CD4-positive, CD25-positive, alpha-beta regulatory T cell (primary cell): ENCODE results near the gene CDC73. TPM values are rescaled to one million over a fixed set of nuclear protein-coding genes. Genes with fewer than 3 reads are reported as not detected.

ENCODE experiments used
- ATAC-seq, 2 donors: fragments of 150-1000 bp; cut with Tn5 transposase; one replicate each; pipeline ENCODE4 v1.10.0; 2021; ENCODE audit warnings: low read depth in 2 of 2, moderate number of reproducible peaks in 2 of 2, moderate library complexity in 1 of 2
- DNase-seq, 3 donors: peaks; one replicate each; pipeline versions ENCODE4 v3.0.0 to v3.0.0-alpha.2; 2012 to 2022; ENCODE audit warnings: mixed read lengths in 1 of 3
- H3K27ac ChIP-seq: one replicate; pipeline ENCODE4 v1.7.0; 2013; ENCODE audit warnings: mild to moderate bottlenecking, low read length; ENCODE audit not compliant: insufficient read depth, poor library complexity, severe bottlenecking
- H3K27me3 ChIP-seq: one replicate; pipeline ENCODE4 v1.7.0; 2013; ENCODE audit warnings: low read length; ENCODE audit not compliant: control insufficient read depth, insufficient read depth
- H3K36me3 ChIP-seq: one replicate; pipeline ENCODE4 v1.7.0; 2013; ENCODE audit warnings: mild to moderate bottlenecking, low read length, moderate library complexity; ENCODE audit not compliant: control insufficient read depth, insufficient read depth
- H3K4me1 ChIP-seq: 2 replicates; pipeline ENCODE4 v1.7.0; 2013; ENCODE audit warnings: mild to moderate bottlenecking, low read length; ENCODE audit not compliant: insufficient read depth, control insufficient read depth, poor library complexity, severe bottlenecking
- H3K4me3 ChIP-seq: one replicate; pipeline ENCODE4 v1.7.0; 2013; ENCODE audit warnings: low read depth, mild to moderate bottlenecking, low read length, moderate library complexity
- H3K9me3 ChIP-seq, 2 experiments: 1 replicate in 1 of 2; 2 replicates in 1 of 2; pipeline ENCODE4 v1.7.0; 2013; ENCODE audit warnings: low read length in 2 of 2, mild to moderate bottlenecking in 1 of 2, moderate library complexity in 1 of 2; ENCODE audit not compliant: control insufficient read depth in 2 of 2
- H3K27ac Mint-ChIP-seq, 3 donors: one replicate each; pipeline ENCODE4 v1.8.0; 2020 to 2022; ENCODE audit warnings: mild to moderate bottlenecking in 3 of 3, mixed read lengths in 3 of 3, moderate library complexity in 2 of 3
- H3K27me3 Mint-ChIP-seq: one replicate; pipeline ENCODE4 v1.8.0; 2022; ENCODE audit warnings: mild to moderate bottlenecking, mixed read lengths
- H3K36me3 Mint-ChIP-seq: one replicate; pipeline ENCODE4 v1.8.0; 2020; ENCODE audit warnings: mixed read lengths
- H3K4me1 Mint-ChIP-seq, 4 donors: one replicate each; pipeline ENCODE4 v1.8.0; 2020 to 2022; ENCODE audit warnings: mixed read lengths in 4 of 4, mild to moderate bottlenecking in 1 of 4
- H3K4me3 Mint-ChIP-seq, 4 donors: one replicate each; pipeline ENCODE4 v1.8.0; 2020 to 2022; ENCODE audit warnings: mild to moderate bottlenecking in 4 of 4, mixed read lengths in 4 of 4, moderate library complexity in 3 of 4
- H3K9me3 Mint-ChIP-seq, 7 donors: one replicate each; pipeline ENCODE4 v1.8.0; 2020 to 2022; ENCODE audit warnings: mixed read lengths in 7 of 7, mild to moderate bottlenecking in 3 of 7, moderate library complexity in 2 of 7
- polyA plus RNA-seq, 4 donors: library from polyadenylated mRNA; unstranded; fragments of 300-500 nt; fragmentation: Illumina TruSeq; gene quantifications; one replicate each; pipeline ENCODE4 v1.2.3, GENCODE V29; 2021
- total RNA-seq: library from RNA; stranded (reverse); gene quantifications from one replicate; pipeline ENCODE4 v1.2.3, GENCODE V29; 2022

Gene CDC73
- total and polyA plus RNA-seq, 5 donors from 2014 or later = 59.3 to 81.0 (median 64.0) TPM

GRCh38 chr1:193090865-193091264 lies 31.0 kb upstream of the CDC73 start:
- H3K4me3 Mint-ChIP-seq = no peak overlapping the region
- Histone ChIP-seq H3K4me3 (no peak overlapping the region), H3K9me3 (no peaks in the 10 kb centered on the region), H3K27me3 (no peaks in the 10 kb centered on the region), H3K36me3 (peaks cover 28% of the 10 kb centered on the region), H3K4me1 (no peaks in the 10 kb centered on the region), H3K27ac (no peak overlapping the region)
- no peaks in the 10 kb centered on the region for H3K9me3 Mint-ChIP-seq
- DNase-seq (no peak), ATAC-seq (no peak)
- no peak overlapping the region for H3K27ac Mint-ChIP-seq
- peaks cover 10% of the 10 kb centered on the region for H3K36me3 Mint-ChIP-seq
- H3K4me1 Mint-ChIP-seq = peaks cover 0 to 2% (median 0%) of the 10 kb centered on the region in 4 donors
- H3K27me3 Mint-ChIP-seq = no peaks in the 10 kb centered on the region

- no peak for DNase-seq
- H3K4me1 ChIP-seq = no peaks in the 10 kb centered on the region
- H3K9me3 ChIP-seq = no peaks in the 10 kb centered on the region
- Mint-ChIP-seq H3K4me1 (peaks cover 0 to 5% (median 5%) of the 10 kb centered on the region in 4 donors), H3K36me3 (peaks cover 30% of the 10 kb centered on the region), H3K4me3 (no peak overlapping the region), H3K27ac (peak overlapping the region in 1 of 3 donors; percentile 79), H3K9me3 (no peaks in the 10 kb centered on the region), H3K27me3 (no peaks in the 10 kb centered on the region)
- peaks cover 41% of the 10 kb centered on the region for H3K36me3 ChIP-seq
- no peak for ATAC-seq
- no peak overlapping the region for H3K27ac ChIP-seq
- H3K4me3 ChIP-seq = no peak overlapping the region
- no peaks in the 10 kb centered on the region for H3K27me3 ChIP-seq
Measured at GRCh38 chr1:193094112-193094511, 27.7 kb upstream of the CDC73 start.

DNA sequence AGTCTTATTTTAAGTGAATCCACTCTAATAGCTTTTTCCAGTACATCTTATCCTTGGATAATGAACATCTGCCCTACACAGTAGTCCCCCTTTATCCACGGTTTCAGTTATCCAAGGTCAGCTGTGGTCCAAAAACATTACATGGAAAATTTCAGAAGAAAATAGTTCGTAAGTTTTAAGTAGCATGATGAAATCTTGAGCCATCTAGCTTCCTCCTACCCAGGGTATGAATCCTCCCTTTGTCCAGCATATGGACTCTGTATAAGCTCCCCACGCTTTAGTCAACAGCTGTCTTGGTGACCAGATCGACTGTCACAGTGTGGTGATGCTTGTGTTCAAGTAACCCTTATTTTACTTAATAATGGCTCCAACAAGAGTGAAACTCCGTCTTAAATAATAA lies 19.2 kb upstream of the CDC73 start:
- no peak for ATAC-seq
- Mint-ChIP-seq H3K27ac (no peak overlapping the region), H3K9me3 (peaks cover 0 to 1% (median 0%) of the 10 kb centered on the region in 7 donors), H3K4me1 (peaks cover 0 to 35% (median 27%) of the 10 kb centered on the region in 4 donors), H3K27me3 (no peaks in the 10 kb centered on the region), H3K4me3 (peak overlapping the region in 2 of 4 donors; percentile 96 to 98), H3K36me3 (peaks cover 10% of the 10 kb centered on the region)
- Histone ChIP-seq H3K4me3 (no peak overlapping the region), H3K36me3 (peaks cover 23% of the 10 kb centered on the region), H3K27me3 (no peaks in the 10 kb centered on the region), H3K9me3 (no peaks in the 10 kb centered on the region), H3K27ac (no peak overlapping the region), H3K4me1 (peaks cover 22% of the 10 kb centered on the region)
- no peak for DNase-seq

DNA sequence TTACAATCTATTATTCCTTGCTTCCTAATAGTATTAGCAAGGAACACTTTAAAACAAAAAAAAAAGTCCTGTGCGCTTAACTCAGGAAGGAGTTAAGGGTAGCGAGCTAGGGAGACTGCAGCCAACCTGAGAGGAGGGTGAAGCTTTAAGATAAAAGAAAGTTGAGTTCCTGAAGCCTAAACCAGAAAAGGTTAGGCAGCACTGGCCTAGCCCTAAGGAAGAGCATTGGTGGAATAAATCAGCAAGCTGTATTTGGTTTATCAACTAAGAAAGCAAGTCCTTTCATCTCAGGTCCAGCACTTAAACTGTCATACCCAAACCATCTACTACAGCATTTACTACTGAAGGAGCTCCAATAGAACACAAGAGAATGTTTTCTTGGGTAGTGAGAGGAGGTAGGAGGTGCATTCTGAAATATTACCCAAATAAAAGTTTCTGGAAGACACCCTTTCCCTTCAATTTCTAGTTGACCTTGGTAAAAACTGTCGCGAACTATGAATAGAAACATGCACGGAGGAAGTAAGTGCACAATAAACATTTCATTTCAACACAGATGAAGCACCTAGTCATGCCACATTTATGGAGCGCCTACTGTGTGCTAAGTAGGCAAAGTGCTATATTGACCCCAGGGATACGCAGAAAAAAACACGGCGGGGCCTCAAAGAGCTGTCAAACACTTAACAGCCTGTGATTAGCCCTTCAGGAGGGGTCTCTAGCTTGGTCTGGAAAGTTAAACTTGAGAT lies 17.9 kb upstream of the CDC73 start:
- DNase-seq (no peak), ATAC-seq (no peak)
- peaks cover 0 to 30% (median 25%) of the 10 kb centered on the region in 4 donors for H3K4me1 Mint-ChIP-seq
- H3K27me3 Mint-ChIP-seq = peaks cover 8% of the 10 kb centered on the region
- H3K9me3 ChIP-seq = no peaks in the 10 kb centered on the region
- H3K36me3 ChIP-seq = peaks cover 14% of the 10 kb centered on the region
- H3K27ac ChIP-seq = no peak overlapping the region
- H3K27me3 ChIP-seq = no peaks in the 10 kb centered on the region
- peak overlapping the region; percentile 53 to 92 (median 89) for H3K27ac Mint-ChIP-seq
- peaks cover 22% of the 10 kb centered on the region for H3K4me1 ChIP-seq
- peaks cover 6% of the 10 kb centered on the region for H3K36me3 Mint-ChIP-seq
- peak overlapping the region; percentile 94 to 98 (median 96) for H3K4me3 Mint-ChIP-seq
- H3K9me3 Mint-ChIP-seq = peaks cover 0 to 1% (median 0%) of the 10 kb centered on the region in 7 donors
- H3K4me3 ChIP-seq = peak overlapping the region; percentile 90

DNA sequence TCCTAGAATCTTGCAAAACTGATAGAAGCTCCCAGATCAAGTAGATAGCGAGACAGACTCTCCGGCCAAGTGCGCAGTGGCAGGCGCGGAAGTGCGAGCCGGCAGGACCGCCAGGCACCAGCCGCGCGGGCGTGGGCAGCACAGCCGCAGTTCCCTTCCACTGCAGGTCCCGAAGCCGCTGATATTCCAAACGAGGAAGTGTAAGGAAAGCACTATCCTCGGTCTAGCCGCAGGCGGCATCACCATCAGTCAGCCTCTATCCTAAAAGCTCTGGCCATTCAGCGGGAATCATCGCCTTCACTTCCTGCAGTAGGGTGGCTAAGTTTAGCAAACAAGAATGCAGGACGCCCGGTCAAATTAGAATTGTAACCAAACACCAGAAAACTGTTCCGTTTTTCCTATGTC lies 17.3 kb upstream of the CDC73 start:
- H3K27ac Mint-ChIP-seq = peak overlapping the region; percentile 87 to 92 (median 89)
- H3K9me3 Mint-ChIP-seq = peaks cover 0 to 1% (median 0%) of the 10 kb centered on the region in 7 donors
- Histone ChIP-seq H3K36me3 (peaks cover 8% of the 10 kb centered on the region), H3K9me3 (no peaks in the 10 kb centered on the region), H3K4me3 (peak overlapping the region; percentile 90), H3K27me3 (no peaks in the 10 kb centered on the region), H3K27ac (peak overlapping the region; percentile 45), H3K4me1 (peaks cover 22% of the 10 kb centered on the region)
- peaks cover 0 to 30% (median 25%) of the 10 kb centered on the region in 4 donors for H3K4me1 Mint-ChIP-seq
- ATAC-seq = peak; percentile 8 to 10
- peaks cover 6% of the 10 kb centered on the region for H3K36me3 Mint-ChIP-seq
- DNase-seq = no peak
- H3K27me3 Mint-ChIP-seq = peaks cover 13% of the 10 kb centered on the region
- H3K4me3 Mint-ChIP-seq = peak overlapping the region; percentile 94 to 98 (median 96)

GRCh38 chr1:193104907-193105820 lies 16.7 kb upstream of the CDC73 start, which contains the start of gene GLRX2:
Gene GLRX2, minus strand, starts transcription at chr1:193105414. Its CDS starts 32 bp downstream, at chr1:193105382.
- H3K27ac Mint-ChIP-seq = peak within 1 kb of the TSS; percentile 87 to 92 (median 89)
- peak; percentile 51 to 75 (median 55) for DNase-seq

GRCh38 chr1:193105821-193106177 lies 16.0 kb upstream of the CDC73 start:
- peak overlapping the region; percentile 68 to 92 (median 84) for H3K27ac Mint-ChIP-seq

More at GRCh38 chr1:193104907-193105820, 16.7 kb upstream of the CDC73 start, which contains the start of gene GLRX2:
- Histone ChIP-seq H3K36me3 (peaks cover 2% of the 10 kb centered on the region), H3K4me3 (peak within 1 kb of the TSS; percentile 90), H3K27ac (peak within 1 kb of the TSS; percentile 45), H3K9me3 (no peaks in the 10 kb centered on the region), H3K4me1 (peaks cover 22% of the 10 kb centered on the region), H3K27me3 (no peaks in the 10 kb centered on the region)
- Mint-ChIP-seq H3K27me3 (peaks cover 13% of the 10 kb centered on the region), H3K4me3 (peak within 1 kb of the TSS; percentile 94 to 98 (median 96)), H3K4me1 (peaks cover 0 to 30% (median 25%) of the 10 kb centered on the region in 4 donors), H3K36me3 (peaks cover 6% of the 10 kb centered on the region), H3K9me3 (peaks cover 0 to 1% (median 0%) of the 10 kb centered on the region in 7 donors)
- ATAC-seq = peak; percentile 89 to 93

More at GRCh38 chr1:193105821-193106177, 16.0 kb upstream of the CDC73 start:
- Histone ChIP-seq H3K27ac (no peak overlapping the region), H3K36me3 (no peaks in the 10 kb centered on the region), H3K4me1 (peaks cover 22% of the 10 kb centered on the region), H3K9me3 (no peaks in the 10 kb centered on the region), H3K4me3 (peak overlapping the region; percentile 76), H3K27me3 (no peaks in the 10 kb centered on the region)
- ATAC-seq = no peak
- no peak for DNase-seq
- Mint-ChIP-seq H3K4me1 (peaks cover 0 to 30% (median 25%) of the 10 kb centered on the region in 4 donors), H3K36me3 (no peaks in the 10 kb centered on the region), H3K27me3 (peaks cover 16% of the 10 kb centered on the region), H3K9me3 (peaks cover 0 to 1% (median 0%) of the 10 kb centered on the region in 7 donors), H3K4me3 (peak overlapping the region; percentile 88 to 98 (median 94))
